ENCODE measurements around the gene PI4K2B.

PI4K2B gene

GRCh38 chr4:25302626-25303025 lies 68.8 kb downstream of the PI4K2B start:
- Histone ChIP-seq H3F3A (ENCODE audit: control insufficient read depth, insufficient read depth) (no peaks in the 10 kb centered on the region), H3K9me3 (ENCODE audit: control insufficient read depth, insufficient read depth, low read length) (no peaks in the 10 kb centered on the region), H3K4me1 (ENCODE audit: control insufficient read depth, low read length) (no peaks in the 10 kb centered on the region), H3K36me3 (ENCODE audit: control insufficient read depth, low read length) (no peaks in the 10 kb centered on the region), H3K27me3 (ENCODE audit: control insufficient read depth, low read length) (peaks cover 8% of the 10 kb centered on the region; the same call in 1 of the 2 replicates), H3K9me2 (replicated peaks; ENCODE audit: control insufficient read depth, low read length) (no peaks in the 10 kb centered on the region), H3K27ac (ENCODE audit: low read depth, low read length) (no peak overlapping the region), H3K79me2 (ENCODE audit: control insufficient read depth, low read length) (no peaks in the 10 kb centered on the region), H4K20me1 (ENCODE audit: control insufficient read depth, insufficient read depth, low read depth, low read length) (no peaks in the 10 kb centered on the region), H3K4me2 (ENCODE audit: low read length) (no peak overlapping the region), H3K4me3 (ENCODE audit: low read length) (no peak overlapping the region)
- TF ChIP-seq CTCF (IDR thresholded peaks at IDR 0.05; ENCODE audit: low read depth, low read length, poor library complexity, severe bottlenecking), result no peak
- TF ChIP-seq EZH2phosphoT487 (IDR thresholded peaks at IDR 0.05; ENCODE audit: borderline replicate concordance, low read length), result no peak

GRCh38 chr4:25303578-25303977 lies 69.7 kb downstream of the PI4K2B start:
- TF ChIP-seq EZH2phosphoT487 (IDR thresholded peaks at IDR 0.05; ENCODE audit: borderline replicate concordance, low read length) (no peak), CTCF (IDR thresholded peaks at IDR 0.05; ENCODE audit: low read depth, low read length, poor library complexity, severe bottlenecking) (no peak)
- Histone ChIP-seq H3K36me3 (ENCODE audit: control insufficient read depth, low read length) (no peaks in the 10 kb centered on the region), H3K27me3 (ENCODE audit: control insufficient read depth, low read length) (peaks cover 8% of the 10 kb centered on the region; the same call in 1 of the 2 replicates), H3F3A (ENCODE audit: control insufficient read depth, insufficient read depth) (no peaks in the 10 kb centered on the region), H3K9me2 (replicated peaks; ENCODE audit: control insufficient read depth, low read length) (no peaks in the 10 kb centered on the region), H3K4me2 (ENCODE audit: low read length) (no peak overlapping the region), H3K9me3 (ENCODE audit: control insufficient read depth, insufficient read depth, low read length) (no peaks in the 10 kb centered on the region), H3K79me2 (ENCODE audit: control insufficient read depth, low read length) (no peaks in the 10 kb centered on the region), H3K4me3 (ENCODE audit: low read length) (no peak overlapping the region), H3K4me1 (ENCODE audit: control insufficient read depth, low read length) (no peaks in the 10 kb centered on the region), H3K27ac (ENCODE audit: low read depth, low read length) (no peak overlapping the region), H4K20me1 (ENCODE audit: control insufficient read depth, insufficient read depth, low read depth, low read length) (no peaks in the 10 kb centered on the region)

GRCh38 chr4:25306518-25307057 lies 72.8 kb downstream of the PI4K2B start:
- Histone ChIP-seq H3K9me2 (replicated peaks; ENCODE audit: control insufficient read depth, low read length) (no peaks in the 10 kb centered on the region), H3F3A (ENCODE audit: control insufficient read depth, insufficient read depth) (no peaks in the 10 kb centered on the region), H3K27ac (ENCODE audit: low read depth, low read length) (no peak overlapping the region), H3K4me1 (ENCODE audit: control insufficient read depth, low read length) (peaks cover 12% of the 10 kb centered on the region), H3K9me3 (ENCODE audit: control insufficient read depth, insufficient read depth, low read length) (no peaks in the 10 kb centered on the region), H3K27me3 (ENCODE audit: control insufficient read depth, low read length) (no peaks in the 10 kb centered on the region), H3K79me2 (ENCODE audit: control insufficient read depth, low read length) (no peaks in the 10 kb centered on the region), H3K4me2 (ENCODE audit: low read length) (no peak overlapping the region), H3K4me3 (ENCODE audit: low read length) (no peak overlapping the region), H4K20me1 (ENCODE audit: control insufficient read depth, insufficient read depth, low read depth, low read length) (no peaks in the 10 kb centered on the region), H3K36me3 (ENCODE audit: control insufficient read depth, low read length) (no peaks in the 10 kb centered on the region)
- TF ChIP-seq EZH2phosphoT487 (IDR thresholded peaks at IDR 0.05; ENCODE audit: borderline replicate concordance, low read length) (no peak), CTCF (IDR thresholded peaks at IDR 0.05; ENCODE audit: low read depth, low read length, poor library complexity, severe bottlenecking) (no peak)

Data from DOHH2 (cell line).